NCI-H1105 (cell line): ENCODE measurements around the gene LEMD3.
A peak's percentile ranks its signal among the peaks of the same experiment; 100 is the strongest.

ENCODE experiments used
- DNase-seq: peaks from one replicate; lab custom pipeline; 2025; lab: John Stamatoyannopoulos, UW

The LEMD3 gene

GRCh38 chr12:65170209-65170881, 962 bp downstream of the LEMD3 start:
- DNase-seq, result peak; percentile 20

- no peak for DNase-seq
Observed at GRCh38 chr12:65171073-65171472, 1.7 kb downstream of the LEMD3 start.

- DNase-seq, result no peak
Observed at GRCh38 chr12:65171870-65172269, 2.5 kb downstream of the LEMD3 start.

- no peak for DNase-seq
Observed at GRCh38 chr12:65175385-65175784, 6.0 kb downstream of the LEMD3 start.

DNA sequence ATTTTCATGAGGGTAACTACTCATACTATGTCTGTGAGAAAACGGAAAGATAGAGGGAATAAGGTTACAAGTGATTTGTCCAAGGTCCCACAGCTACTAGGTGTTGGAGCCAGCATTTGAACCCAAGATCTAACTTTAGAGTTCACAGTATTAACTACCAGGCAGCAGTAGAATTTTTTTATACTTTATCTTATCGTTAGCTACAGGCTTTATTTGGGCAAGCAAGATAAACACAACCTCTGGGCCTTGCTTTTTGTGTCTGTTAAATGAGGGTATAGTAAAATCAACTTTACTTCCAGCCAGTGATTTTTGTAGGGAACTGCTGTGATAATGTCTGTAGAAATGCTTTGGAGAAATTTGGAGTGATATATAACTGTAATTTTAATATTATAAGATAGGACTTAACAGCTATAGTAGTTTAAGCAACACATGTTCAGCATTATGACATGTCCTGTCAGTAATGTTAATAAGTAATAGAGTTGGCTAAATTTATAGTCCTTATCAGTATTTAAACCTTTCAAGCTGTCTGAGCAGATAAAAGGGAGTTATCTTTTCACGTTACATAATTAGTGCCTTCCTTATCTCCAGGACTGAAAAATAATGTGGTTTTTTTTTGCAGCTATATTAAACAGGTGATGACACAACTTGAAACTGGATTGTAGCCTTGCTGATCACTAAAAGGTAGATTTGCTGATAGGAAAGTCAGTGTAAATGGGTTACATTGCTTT, 12.8 kb downstream of the LEMD3 start:
- DNase-seq, result no peak

- DNase-seq, result no peak
Observed at GRCh38 chr12:65184176-65184857, 14.9 kb downstream of the LEMD3 start.

DNA sequence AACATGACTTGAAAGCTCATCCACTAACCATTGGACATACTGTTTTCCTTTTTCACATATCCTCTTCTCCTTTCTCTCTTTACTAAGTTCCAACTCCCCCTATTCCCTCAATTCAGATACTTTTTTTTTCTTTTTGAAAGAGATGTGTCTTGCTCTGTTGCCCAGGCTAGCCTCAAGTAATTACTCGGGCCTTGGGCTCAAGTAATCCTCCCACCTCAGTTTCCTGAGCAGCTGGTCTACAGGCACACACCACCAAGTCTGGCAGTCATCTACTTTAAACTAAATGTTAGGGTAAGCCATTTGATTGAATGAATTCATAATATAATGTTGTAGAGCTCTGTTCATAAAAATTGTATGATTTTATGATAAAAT, 15.5 kb downstream of the LEMD3 start:
- no peak for DNase-seq

DNA sequence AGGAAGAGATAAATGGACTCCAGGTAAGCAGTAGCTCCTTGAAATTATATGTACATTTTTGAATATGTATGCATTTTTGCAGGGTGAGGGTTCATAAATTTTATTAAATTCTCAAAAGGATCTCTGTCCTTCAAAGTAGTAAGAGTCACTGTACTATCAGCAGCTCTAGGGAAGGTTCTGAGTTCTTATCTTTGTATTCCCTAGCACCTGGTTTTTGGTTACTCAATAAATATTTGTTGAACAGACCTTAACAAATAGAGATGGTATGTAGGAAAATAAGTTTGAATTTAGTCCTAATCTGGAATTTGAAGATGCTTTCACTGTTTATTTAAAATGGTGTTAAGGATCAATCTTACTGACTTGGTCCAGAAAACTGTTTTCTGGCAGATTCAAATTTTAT, 18.3 kb downstream of the LEMD3 start:
- no peak for DNase-seq

DNA sequence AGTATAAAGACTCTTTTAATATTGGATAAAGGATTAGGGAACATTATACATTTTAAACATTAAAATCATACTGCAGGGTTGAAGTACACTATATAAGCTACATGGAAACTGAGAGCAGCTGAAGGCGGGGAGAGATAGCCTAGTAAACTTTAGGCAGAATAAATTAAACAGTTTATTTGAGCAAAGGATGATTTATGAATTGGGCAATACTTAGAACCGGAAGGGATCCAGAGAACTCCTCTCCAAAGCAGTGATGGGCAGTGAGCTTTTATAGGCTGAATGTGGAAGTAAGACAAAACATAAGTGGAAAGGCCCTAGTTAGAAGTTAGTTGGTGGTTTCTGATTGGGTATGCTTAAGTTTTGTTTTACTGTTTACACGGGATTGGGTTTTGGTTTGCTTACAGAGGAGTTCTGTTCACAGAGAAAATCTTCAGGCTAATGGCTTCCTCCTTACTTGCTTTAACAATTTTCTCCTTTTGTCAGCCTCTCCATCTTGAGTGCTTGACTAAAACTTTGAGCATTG, 18.9 kb downstream of the LEMD3 start:
- DNase-seq, result no peak

DNA sequence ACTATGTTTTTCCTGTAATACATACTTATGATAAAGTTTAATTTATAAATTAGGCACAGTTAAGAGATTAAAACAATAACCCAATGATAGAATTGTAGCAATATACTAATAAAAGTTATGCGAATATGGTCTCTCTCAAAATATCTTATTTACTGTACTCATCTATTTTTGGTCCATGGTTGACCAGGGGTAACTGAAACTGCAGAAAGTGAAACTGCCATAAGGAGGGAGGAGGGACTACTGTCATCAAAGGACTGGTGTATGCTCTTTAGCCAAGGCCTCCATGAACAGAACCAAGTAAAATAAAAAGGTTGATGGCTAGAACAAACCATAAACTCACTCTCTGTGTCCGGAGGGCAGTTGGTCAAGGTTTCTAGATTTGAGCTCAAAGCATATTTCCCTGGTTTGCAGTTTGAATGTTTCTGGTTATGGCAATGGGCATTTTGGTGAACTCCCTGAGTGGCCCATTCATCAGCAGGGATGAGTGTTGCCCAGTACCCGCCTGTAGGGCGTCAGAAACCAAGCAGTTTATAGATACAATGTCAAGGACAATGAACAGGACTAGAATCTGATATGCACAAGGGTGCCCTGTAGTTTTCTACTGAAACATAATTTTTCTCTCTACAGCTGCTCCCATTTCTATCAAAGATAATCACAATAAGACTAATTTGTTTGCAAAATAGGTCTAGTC, 19.8 kb downstream of the LEMD3 start:
- no peak for DNase-seq

DNA sequence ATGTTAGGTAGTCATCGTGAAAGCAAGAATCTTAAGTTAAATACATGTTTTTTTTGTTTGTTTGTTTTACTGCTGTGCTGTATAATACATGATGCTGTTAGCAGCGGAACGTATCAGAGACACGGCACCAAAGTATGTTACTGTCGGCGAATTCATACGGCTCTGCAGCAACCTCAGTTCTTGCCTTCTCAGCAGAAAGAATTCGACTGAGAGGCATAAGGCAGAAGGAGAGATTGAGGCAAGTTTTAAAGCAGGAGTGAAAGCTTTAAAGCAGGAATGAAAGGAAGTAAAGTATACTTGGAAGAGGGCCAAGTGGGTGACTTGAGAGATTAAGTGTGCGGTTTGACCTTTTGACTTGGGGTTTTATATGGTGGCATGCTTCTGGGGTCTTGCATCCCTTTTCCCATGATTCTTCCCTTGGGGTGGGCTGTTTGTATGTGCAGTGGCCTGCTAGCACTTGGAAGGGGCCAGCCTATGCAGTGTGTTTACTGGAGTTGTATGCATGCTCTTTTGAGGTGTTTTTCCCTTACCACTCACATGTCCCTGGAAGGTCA, 23.7 kb downstream of the LEMD3 start:
- DNase-seq, result no peak

DNA sequence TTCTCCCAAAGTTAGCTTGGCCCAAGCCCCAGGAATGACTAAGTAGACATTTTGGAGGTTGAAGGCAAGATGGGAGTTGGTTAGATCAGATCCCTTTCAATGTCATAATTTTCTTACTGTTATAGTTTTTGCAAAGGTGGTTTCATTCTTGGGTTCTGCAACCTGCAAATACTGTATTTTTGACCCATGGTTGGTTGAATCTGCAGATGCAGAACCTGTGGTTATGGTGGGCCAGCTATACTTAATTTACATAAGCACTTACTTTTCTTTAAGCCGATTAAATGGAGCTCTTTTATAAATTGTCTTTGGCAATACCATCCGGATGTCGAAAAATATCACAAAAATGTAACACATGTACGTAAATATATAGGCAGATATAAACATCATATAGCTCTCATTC, 25.6 kb downstream of the LEMD3 start:
- no peak for DNase-seq

DNA sequence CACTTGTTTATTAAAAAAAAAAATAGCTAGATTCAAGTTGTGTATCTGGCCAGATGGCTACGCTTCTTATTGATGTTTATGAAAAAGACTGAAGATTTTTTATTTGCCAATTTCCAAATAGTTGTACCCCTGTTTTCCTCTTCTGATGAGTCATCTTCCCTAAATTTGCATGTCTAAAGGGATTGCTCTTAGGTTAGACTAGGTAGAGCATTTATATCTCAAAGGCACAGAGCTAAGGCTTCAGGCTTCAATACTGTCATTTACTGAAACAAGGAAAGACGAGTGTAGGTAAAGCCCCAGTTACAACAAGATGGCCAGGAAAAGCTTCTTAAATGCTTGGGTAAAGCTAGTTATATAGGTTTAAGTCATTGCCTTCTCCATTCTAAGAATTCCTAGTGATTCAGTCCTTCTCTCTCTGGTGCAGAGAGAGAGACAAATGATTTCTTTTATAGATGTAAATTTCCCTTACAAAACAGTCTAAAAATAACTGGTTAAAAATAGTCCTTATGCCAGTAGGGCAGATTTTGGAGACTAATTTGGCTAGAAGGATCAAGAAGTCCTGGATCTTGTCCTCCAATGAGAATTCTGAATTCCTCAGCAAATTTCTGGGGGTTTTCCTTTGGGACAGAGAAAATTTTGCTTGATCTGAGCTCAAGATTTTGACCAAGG, 26.1 kb downstream of the LEMD3 start:
- DNase-seq, result no peak

DNA sequence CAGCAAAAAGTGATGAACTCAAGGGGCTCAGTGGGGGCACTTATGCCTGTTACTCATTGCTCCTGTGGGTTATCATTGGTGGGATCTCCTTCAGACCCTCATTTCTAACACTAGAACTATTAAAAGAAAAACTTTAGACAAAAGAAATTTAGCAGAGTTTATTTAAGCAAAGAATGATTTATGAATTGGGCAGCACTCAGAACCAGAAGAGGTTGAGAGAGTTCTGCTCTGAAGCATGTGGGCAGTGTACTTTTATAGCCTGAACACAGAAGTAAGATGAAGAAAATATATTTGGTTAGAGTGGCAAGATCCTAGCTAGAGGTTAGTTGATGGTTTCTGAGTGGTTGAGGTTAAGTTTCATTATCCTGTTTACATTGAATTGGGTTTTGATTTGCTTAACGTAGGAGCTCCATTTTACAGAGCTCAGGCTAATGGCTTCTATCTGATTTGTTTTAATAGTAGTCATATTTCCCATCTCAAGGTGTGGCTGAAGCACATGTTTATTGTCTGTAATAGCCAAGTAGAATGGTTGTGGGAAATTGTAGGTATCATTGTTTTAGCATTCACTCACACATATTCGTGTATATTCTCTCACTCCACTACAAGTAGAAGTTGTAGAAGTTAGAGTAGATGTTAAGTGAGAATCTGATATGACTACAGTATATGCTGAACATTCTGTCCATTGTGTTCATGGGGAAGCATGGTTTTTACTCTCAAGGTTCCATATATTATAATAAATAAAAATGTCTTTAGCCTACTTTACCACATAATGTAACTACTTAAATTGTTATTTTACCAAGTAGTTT, 27.6 kb downstream of the LEMD3 start:
- no peak for DNase-seq

- no peak for DNase-seq
Observed at GRCh38 chr12:65199604-65200003, 30.2 kb downstream of the LEMD3 start.

DNA sequence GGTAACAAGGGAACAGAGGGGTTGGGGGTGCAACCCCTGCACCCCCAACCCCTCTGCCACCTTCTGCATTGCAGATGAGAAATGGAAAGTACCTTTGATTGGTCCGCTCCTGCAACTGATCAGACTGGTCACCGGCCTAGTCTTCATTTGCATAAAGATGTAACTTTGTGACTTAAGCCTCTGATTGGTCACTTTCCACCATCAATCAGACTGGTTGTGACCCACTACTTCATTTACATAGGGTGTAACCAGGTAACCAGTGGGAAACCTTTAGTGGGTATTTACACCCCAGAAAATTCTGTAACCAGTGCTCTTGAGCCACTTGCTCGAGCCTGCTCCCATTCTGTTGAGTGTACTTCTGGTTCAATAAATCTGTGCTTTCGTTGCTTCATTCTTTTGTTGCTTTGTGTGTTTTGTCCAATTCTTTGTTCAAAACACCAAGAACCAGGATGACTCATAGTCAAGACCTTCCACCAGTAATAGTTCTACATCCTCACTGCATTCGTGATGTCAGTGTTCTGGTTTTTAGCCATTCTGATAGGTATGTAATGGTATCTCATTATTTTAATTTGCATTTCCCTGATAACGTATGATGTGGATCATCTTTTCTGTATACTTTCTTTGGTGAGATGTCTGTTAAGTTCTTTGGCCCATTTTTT, 30.8 kb downstream of the LEMD3 start:
- DNase-seq, result no peak

GRCh38 chr12:65203376-65203775, 34.0 kb downstream of the LEMD3 start:
- no peak for DNase-seq

DNA sequence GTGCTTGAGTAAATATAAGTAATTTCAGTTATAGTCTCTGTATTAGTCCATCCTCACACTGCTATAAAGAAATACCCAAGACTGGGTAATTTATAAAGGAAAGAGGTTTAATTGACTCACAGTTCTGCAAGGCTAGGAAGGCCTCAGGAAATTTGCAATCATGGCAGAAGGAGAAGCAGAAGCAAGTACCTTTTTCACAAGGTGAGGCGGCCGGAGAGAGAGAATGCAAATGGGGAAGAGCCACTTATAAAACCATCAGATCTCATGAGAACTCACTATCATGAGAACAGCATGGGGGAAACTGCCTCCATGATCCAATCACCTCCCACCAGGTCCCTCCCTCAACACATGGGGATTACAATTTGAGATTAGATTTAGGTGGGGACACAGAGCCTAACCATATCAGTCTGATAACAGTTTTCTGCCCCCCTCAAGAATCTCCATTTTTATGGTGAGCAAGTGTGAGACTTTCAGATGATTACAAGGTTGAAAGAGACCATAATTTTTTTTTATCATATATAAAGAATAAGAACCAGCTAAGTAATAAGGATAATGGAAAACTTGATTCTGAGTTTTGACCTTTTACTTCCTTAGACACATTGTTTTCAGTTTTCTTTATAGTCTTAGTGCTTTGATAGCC, 35.6 kb downstream of the LEMD3 start:
- no peak for DNase-seq

DNA sequence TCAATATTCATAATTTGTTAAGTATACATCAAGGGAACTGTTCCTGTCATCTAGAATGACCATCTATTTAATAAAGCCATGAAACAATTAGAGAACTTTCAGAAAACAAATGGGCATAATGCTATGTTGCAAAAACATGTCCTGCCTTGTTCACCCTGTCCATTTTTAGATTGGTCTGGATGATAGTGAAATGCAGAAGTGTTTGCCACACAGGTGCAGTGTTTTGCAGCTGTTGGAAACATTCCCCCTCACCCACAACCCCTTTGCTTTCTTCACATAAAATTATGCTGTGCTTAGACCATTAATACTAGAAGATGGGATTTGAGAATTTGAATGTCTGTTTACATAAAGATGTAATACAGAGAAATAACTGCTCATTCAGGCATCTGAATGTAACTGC, 36.5 kb downstream of the LEMD3 start:
- DNase-seq, result no peak

DNA sequence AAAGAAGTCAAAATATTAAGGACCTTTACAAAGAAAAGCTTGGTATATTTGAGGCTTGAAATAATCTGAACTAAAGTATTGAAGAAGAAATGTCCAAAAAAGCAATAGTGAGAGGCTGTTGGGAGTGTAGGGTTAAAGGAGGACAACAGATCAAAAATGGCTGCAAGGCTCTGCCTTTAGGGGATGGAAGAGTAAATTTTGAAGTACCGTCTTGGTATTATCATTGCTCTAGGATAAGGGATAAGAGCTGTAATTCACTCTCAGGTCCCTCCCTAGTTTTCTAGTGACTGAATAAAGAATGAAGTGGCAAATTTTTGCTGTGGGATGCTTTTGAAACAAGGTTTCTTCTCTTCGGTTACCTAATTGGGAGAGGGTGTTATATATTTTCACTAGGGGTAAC, 38.7 kb downstream of the LEMD3 start:
- no peak for DNase-seq
